Posterior cingulate gyrus (tissue), 11 donors: ENCODE measurements around the gene CUEDC1.

ENCODE experiments used
- DNase-seq, 10 donors: peaks; one replicate each; pipeline versions ENCODE4 v3.0.0 to v3.0.0-alpha.2; 2020 to 2021; ENCODE audit warnings: mixed read lengths in 3 of 10
- intact Hi-C: fragments of 100-400 bp; cut with DNase I; formaldehyde crosslinking; loops from one replicate; pipeline ENCODE4 v1.15.1; 2023

The CUEDC1 gene

DNA sequence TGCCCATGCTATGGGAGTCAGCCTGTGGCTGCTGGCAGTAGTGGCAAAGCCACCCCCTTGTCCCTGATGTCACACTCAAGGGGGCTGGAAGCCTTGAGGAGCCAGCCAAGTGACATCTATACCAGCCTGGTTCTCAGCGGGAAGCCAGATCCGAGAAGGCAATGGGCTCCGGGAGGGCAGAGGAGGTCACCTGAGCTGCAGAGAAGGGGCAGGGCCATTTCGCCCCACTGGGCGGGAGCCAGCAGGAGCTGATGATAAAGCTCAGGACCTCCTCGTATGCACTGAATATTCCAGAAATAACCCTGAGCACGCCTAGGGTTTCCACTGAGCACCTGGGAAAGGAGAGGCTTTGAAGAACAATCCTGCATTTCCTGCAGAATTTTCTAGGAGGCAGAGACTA, 124.3 kb downstream of the CUEDC1 start:
- intact Hi-C loops: loop anchor here (5.0 kb wide), 1 partner anchor 44 kb away; no protein-coding TSS in a partner anchor

DNA sequence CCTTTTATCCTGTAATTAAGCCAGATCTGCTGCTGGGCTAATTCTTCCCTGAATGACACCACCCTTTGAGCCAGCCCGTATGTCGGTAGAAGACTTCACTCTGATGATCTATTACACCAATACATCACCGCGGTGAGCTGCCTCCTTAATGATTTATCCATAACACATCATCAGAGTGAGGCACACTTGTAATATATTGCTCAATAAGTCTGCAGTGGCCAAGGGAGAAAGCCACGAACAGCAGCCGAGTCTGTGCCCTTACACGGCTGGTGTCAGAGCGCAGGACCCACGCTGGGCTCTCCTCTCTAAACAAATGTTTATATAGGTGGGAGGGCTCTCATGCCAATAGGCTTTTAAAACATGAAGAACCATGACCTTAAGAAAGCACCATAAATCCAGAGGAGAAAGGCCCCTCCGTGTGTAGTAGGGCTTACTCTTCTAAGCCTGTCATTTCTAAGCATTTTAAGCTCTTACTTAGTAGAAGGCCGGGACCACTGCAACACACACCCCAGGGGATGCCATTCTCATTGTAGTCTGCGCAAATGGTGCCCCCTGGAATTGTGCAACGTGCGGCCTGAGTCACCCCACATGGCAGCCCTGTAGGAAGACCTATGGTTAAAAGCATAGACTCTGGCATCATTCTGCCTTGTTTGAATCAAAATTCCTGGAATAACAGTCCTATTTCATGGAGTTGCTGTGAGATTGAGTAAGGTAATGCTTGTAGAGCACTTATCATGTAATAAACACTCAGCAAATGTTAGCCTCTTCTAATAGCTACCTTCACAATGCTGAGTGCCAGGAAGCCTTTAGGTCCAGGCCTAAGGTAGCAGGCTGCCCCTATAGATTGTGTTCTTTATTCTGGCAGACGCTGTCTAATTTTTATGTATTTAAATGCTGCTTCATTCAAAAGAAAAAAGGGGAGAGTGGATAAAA, 131.5 kb downstream of the CUEDC1 start:
- DNase-seq: no peak
- intact Hi-C loops: no loop called here

More for the DNA sequence above, 124.3 kb downstream of the CUEDC1 start:
- no peak for DNase-seq

- DNase-seq: no peak
- intact Hi-C loops: no loop called here
These were observed 135.3 kb downstream of the CUEDC1 start for GRCh38 chr17:57819867-57820266.

DNA sequence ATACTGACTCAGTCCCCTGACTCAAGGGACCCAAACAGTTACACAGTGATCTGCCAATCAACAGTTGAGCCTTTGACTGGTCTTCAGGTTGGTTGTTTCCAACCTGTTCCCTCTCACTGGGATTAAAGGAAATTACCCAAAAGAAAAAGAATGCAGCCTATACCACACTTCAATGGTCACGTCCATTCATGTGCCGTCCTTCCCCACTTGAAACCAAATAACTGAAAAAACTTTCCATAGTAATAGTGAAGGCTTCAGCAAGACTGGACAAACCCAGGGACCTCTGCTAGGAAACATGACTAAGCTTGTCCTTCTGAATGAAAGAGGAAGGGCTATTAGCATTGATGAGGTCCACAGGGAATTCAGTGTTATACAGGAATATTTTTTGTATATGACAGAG, 135.9 kb downstream of the CUEDC1 start:
- intact Hi-C loops: no loop called here
- DNase-seq: no peak

GRCh38 chr17:57818066-57818465, 137.1 kb downstream of the CUEDC1 start:
- no peak for DNase-seq
- intact Hi-C loops: no loop called here

GRCh38 chr17:57817299-57817698, 137.9 kb downstream of the CUEDC1 start:
- intact Hi-C loops: no loop called here
- DNase-seq: no peak

- intact Hi-C loops: no loop called here
- no peak for DNase-seq
These were observed 140.8 kb downstream of the CUEDC1 start for GRCh38 chr17:57814421-57814820.

DNA sequence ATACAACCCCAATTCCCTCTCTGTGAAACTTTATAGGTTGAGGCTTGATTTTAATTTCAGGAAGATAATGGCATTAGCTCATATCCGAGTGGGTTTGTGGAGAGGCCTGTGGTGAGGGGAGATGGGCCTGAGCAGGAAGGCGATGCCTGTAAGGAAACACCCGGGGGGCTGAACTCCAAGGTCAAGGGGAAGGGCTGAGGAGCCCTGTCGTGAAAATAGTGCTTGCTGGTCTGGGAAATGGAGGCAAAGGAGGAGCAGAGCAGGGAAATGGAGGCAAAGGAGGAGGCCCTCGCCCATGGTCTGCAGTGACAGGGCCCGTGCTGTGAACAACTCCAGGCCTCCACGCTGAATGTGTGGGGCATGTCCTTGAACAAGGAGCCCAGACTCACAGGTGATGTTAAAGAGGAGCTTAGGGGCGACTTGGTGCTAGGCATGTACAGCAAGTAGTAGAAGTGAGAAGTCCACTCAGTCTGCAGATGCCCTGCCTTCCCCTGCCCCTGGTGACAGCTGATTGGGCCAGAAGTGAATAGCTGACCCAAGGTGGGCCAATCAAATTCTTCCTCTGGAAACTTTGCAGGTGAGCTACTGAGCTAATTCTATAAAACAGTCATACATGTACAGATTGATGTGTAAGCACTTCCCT, 143.5 kb downstream of the CUEDC1 start:
- intact Hi-C loops: no loop called here
- DNase-seq: no peak
